SK-N-SH treated with all-trans-retinoic acid at 6 μM for 48 hours (cell line): Measurements from ENCODE around the gene FAM89A.

Source experiments
- ARNTL ChIP-seq: fragments of 450-650 bp; formaldehyde crosslinking; IDR thresholded peaks from 2 replicates; pipeline ENCODE4 v1.5.0; 2020; ENCODE audit warnings: low read depth, mild to moderate bottlenecking, moderate library complexity, borderline replicate concordance
- CSDC2 ChIP-seq: fragments of 250-450 bp; sonication (Bioruptor Pico); IDR thresholded peaks from 2 replicates; pipeline ENCODE4 v1.5.0; 2020; ENCODE audit warnings: mild to moderate bottlenecking, moderate library complexity
- ESRRG ChIP-seq: fragments of 250-450 bp; sonication (Bioruptor Pico); IDR thresholded peaks from 2 replicates; pipeline ENCODE4 v1.6.1; 2021; ENCODE audit warnings: mild to moderate bottlenecking
- RARB ChIP-seq: fragments of 250-450 bp; sonication (Bioruptor Pico); IDR thresholded peaks from 2 replicates; pipeline ENCODE4 v1.8.0; 2021; ENCODE audit warnings: mild to moderate bottlenecking, moderate library complexity
- TCF4 ChIP-seq: fragments of 250-450 bp; sonication (Bioruptor Pico); IDR thresholded peaks from 2 replicates; pipeline ENCODE4 v1.8.0; 2021; ENCODE audit warnings: mild to moderate bottlenecking, moderate library complexity, borderline replicate concordance
- ZFP3 ChIP-seq: fragments of 250-450 bp; sonication (Bioruptor Pico); IDR thresholded peaks from 2 replicates; pipeline ENCODE4 v1.5.0; 2020; ENCODE audit warnings: mild to moderate bottlenecking, moderate library complexity
- ZFP30 ChIP-seq: fragments of 450-650 bp; formaldehyde crosslinking; IDR thresholded peaks from 2 replicates; pipeline ENCODE4 v1.5.0; 2022; ENCODE audit warnings: mild to moderate bottlenecking, moderate library complexity

- TF ChIP-seq TCF4 (CRISPR knock-in tag) (no peak), ARNTL (CRISPR knock-in tag) (no peak), ESRRG (CRISPR knock-in tag) (no peak), CSDC2 (CRISPR knock-in tag) (no peak), ZFP30 (CRISPR knock-in tag) (no peak), RARB (CRISPR knock-in tag) (no peak), ZFP3 (CRISPR knock-in tag) (no peak)
These were observed 13.5 kb downstream of the FAM89A start for GRCh38 chr1:231026576-231026975.
